Amniotic epithelial cell (primary cell): ENCODE data around the gene ALS2.
"Not testable (repeated sequence)": the region's sequence is repeated elsewhere in the genome, so short reads cannot be mapped to it uniquely, and the experiment has no call there.

ENCODE experiments used
- DNase-seq: peaks from one replicate; pipeline ENCODE4 v3.0.0-alpha.2; 2010; ENCODE audit warnings: low read depth

ALS2 gene

DNA sequence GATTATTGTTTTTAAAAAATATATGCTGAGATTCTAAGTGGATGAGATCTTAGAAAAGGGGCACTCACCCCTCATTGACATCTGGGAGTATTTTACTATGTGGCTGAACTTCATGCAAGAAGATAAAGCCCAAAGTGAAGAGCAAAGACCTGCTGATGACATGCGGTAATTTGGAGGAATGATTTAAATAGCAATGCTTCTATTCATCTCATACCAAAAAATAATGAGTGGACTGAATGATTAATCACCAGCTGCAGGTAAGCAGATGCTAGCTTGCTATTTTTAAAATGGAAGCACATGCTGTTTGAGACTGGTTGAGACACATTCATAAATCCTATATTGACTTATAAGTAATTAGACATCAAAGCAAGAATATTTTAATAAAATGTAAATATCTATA lies 12.9 kb upstream of the ALS2 start:
- DNase-seq, result no peak

DNA sequence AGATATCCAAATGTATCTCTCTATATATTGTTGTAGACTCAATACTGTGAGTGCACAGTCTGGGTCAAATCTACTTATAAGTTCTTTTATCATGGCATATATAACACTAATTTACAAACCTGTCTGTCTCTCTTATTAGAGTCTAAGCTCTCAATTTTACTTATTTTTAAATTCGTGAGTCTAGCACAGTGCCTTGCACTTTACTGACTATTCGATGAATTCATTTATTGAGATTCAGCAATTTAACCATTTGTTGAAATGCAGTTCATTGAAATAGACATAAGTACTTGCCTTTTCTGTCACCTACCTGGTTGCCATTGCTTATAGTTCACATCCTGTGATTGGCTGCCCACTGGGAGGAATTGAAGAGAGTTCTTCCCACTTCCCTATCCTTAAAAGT lies 10.3 kb upstream of the ALS2 start:
- no peak for DNase-seq

DNA sequence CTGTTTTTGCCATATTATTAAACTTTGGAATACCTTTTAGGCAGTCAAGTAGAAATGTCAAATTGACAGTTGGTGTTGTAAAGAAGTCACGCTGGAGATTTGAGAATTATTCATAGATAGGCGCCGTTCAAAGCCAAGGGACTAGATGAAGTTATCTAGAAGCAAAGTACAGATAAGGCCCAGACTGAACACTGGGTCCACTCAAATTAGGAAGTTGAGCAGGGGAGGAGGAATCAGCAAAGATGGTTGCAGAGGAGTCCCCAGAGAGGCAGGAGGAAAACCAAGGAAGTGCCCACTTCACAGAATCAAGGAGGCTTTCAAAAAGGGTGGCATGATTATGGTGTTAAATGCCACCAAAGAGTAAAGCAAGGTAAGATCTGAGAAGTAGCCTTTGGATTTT lies 9.6 kb upstream of the ALS2 start:
- no peak for DNase-seq

DNA sequence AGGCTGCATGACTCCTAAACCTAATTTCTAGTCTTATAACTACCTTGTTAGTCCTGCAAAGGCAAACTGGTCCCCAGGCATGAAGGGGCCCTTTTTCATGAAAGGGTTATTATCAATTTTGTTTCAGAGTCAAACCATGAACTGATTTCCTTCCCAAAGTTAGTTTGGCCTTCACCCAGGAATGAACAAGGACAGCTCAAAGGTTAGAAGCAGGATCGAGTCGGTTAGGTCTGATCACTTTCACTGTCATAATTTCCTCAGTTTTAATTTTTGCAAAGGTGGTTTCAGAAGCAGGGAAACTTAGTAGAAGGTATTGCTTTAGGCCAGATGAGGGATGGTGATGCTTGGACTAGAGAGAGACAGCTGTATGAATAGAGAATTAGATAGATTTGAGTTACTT lies 8.7 kb upstream of the ALS2 start:
- DNase-seq, result no peak

DNA sequence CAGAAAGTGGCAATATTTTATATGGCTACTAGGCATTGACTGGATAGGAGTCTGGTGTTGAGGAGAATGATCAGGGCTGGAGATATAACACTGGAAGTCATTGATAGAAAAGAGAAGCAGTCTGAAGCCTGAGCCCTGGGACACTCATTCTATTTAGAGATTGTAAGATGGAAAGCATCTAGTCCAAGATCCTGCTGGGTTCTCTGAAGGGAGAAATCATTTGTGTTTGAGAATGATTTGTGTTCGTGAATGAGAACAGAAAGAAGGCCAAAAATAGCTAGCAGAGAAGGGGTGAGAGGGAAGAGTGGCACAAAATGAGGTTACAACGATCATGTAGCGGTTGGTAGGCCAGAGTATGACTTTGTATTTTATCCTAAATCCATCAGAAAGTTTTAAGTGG lies 7.6 kb upstream of the ALS2 start:
- DNase-seq, result no peak

GRCh38 chr2:201786471-201786870 lies 5.7 kb upstream of the ALS2 start:
- DNase-seq, result no peak

- DNase-seq, result no peak
Measured at GRCh38 chr2:201785135-201785534, 4.4 kb upstream of the ALS2 start.

DNA sequence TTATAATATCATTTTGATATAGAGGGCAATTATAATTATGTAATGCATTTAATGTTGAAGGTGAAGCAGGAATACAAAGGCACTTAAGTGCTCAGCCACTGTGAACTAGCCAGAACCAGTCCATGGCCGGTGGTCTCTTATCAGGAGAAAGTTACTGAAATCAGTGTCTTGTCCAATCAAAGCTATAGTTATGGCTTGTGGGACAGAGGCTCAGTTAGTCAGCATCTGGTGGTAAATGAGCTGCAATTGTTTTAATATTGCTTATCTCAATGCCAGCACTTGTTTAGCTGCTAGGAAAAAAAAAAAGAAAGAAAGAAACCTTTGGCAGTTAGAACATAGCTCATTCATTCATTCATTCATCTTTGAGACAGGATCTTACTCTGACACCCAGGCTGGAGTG lies 3.8 kb upstream of the ALS2 start:
- no peak for DNase-seq

DNA sequence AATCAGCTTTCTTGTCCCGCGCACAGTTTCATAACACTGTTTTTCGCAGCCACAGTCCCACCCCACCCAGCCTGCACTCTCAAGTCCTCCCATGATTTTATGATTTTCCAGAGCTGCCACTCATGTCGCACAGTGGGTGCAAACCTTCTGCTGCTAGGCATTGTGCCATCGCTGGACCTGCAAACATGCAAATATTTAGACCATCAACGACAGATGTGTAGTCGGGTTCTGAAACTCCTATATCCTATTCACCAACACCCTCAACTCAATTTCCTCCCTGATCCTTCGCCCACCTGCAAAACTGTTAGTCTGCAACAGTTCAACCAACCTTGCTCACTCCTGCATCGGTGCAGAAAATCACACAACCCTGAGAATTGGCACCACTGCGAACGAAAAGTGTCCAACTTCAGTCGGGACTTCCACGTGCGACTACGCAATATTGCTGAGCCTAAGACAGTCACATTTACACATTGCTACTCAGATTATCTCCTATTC lies 871 bp upstream of the ALS2 start:
- no peak for DNase-seq

- DNase-seq, result peak; percentile 10
Measured at GRCh38 chr2:201779901-201780673, 646 bp downstream of the ALS2 start.

- DNase-seq, result no peak
Measured at GRCh38 chr2:201777869-201778268, 2.9 kb downstream of the ALS2 start.

DNA sequence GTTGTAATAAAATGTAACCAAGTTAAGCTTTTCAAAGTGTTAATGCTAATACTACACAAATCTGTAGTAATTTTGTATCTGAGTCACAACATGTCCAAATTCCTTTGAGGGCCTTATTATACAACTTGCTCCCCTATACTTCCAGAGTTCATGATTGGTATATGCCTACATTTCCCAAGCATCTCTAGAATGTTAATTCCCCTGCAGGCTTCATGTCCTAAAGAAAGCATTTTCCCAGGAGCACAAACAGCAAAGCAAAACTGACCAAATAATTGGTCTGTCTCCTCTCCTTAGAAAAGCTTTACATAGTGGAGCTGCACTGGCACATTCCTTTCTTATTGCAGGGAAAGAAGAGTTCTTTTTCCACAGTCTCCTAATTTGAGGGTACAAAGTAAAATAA lies 3.7 kb downstream of the ALS2 start:
- DNase-seq, result peak; percentile 20

GRCh38 chr2:201775326-201775725 lies 5.4 kb downstream of the ALS2 start:
- no peak for DNase-seq

DNA sequence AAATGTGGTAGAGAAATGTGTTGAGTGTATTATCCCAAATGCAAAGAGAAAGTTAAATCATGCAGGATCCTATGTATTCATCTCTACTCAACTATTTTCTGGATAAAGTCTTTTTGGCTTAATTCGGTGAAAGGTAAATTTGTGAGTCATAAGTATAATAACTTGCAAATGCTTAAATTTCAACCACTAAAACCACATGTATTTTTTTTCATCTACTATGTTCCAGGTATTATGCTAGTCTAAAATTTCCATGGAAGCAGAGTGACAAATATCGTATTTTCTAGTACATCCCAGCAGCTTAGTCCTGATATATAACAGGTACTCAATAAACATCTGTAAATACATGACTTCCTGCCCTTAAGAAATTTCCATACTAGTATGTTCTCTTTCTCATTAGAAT lies 6.2 kb downstream of the ALS2 start:
- DNase-seq, result no peak

DNA sequence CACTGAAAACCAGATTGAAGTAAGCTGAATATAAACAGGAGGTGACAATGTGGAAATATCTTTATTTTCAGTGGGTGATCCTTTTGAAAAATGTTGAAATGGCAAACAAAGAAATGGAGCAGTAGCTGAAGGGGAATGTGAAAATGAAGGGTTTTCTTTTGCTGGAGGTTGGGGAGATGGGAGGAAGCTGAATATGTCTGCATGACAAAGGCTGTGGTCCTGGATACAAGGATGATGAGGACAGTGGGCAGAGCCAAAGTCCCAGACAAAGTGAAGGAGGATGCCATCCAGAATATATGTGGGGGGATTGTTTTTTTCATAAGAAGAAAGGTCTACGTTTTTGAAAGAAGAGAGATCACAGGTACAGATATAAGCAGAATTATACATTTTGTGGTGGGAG lies 6.7 kb downstream of the ALS2 start:
- no peak for DNase-seq

DNA sequence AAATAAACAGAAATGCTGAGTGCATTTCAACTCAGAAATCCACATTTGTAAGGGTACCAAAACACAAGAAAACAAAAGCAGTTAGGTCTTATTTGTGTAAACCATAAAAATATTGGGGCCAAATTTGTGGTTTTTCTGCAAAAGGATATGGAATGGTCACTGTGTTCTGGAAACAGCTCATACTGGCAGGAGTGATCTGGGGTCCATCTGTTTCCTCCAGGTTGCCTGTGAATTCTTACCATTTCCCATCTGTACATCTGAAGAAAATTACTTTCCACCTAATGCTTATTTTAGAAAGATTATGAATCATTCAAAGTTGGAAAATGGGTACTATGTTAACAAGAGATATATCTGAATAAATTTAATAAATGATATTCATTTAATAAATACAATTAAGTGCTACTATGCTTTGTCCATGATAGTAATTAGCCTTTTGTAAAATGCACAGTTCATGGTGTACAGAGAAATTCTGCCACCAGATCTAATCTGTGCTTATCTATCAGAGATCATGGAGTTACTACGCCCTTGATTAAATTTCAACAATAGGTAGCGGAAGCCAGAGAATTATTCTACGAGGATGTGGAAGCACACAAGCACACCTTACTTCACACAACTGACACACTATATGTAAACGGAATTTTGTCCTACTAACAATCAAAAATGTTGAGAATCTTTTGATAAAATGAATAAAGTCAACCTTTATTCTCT lies 10.9 kb downstream of the ALS2 start:
- no peak for DNase-seq

GRCh38 chr2:201768918-201769317 lies 11.8 kb downstream of the ALS2 start:
- peak; percentile 50 for DNase-seq

DNA sequence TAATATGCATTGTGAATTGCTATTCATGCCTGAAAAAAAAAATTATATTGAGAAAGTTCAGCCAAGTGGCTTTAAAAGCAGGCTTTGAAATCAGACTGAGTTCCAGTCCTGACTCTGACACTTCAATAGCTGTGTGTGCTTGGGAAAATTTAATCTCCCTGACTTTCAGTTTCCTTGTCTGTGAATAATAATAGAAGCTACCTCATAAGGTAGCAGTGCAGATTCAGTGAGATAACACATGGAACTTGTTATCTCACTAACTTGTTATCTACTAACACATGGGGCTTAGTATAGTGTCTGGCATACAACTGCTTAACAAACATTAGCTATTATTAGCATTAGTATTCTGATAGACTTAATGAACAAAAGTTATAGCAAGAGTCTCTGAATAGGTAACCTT lies 14.9 kb downstream of the ALS2 start:
- DNase-seq, result no peak

DNA sequence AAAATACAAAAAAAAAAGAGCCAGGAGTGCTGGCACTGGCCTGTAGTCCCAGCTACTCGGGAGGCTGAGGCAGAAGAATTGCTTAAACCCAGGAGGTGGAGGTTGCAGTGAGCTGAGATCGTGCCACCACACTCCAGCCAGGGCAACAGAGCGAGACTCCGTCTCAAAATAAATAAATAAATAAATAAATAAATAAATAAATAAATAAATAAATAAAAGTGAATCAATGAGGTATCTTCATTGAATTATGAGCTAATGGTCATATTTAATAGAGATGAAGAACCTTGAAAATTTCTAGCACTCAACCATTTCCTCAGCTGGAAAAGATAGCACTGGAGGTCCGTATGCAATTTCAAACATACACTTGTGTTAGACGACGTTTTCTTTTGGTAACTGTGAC lies 16.3 kb downstream of the ALS2 start:
- not testable (repeated sequence) for DNase-seq

GRCh38 chr2:201761101-201761500 lies 19.6 kb downstream of the ALS2 start:
- no peak for DNase-seq

GRCh38 chr2:201759567-201759966 lies 21.2 kb downstream of the ALS2 start:
- no peak for DNase-seq

GRCh38 chr2:201758873-201759272 lies 21.9 kb downstream of the ALS2 start:
- DNase-seq, result no peak

GRCh38 chr2:201758234-201758633 lies 22.5 kb downstream of the ALS2 start:
- no peak for DNase-seq
